Stimulated activated CD4-positive, alpha-beta T cell treated with anti-CD3 and anti-CD28 coated beads, Interleukin-1b, Interleukin-23, amount 100 ng/mL, for 1 hour (primary cell): ENCODE data around the gene NELFB.

Source experiments
- DNase-seq, 2 donors: peaks; one replicate each; pipeline ENCODE4 v3.0.0-alpha.2; 2020; ENCODE audit warnings: low read depth in 2 of 2

The NELFB gene

GRCh38 chr9:137223078-137223970, 31.8 kb upstream of the NELFB start:
- DNase-seq: peak; percentile 98 to 99

GRCh38 chr9:137224830-137225694, 30.1 kb upstream of the NELFB start, which contains the start of gene CYSRT1:
Gene CYSRT1, plus strand, starts transcription at chr9:137225174. Its CDS starts 448 bp downstream, at chr9:137225622.
- DNase-seq: no peak

GRCh38 chr9:137225699-137226331, 29.3 kb upstream of the NELFB start:
- no peak for DNase-seq

GRCh38 chr9:137226338-137227053, 28.6 kb upstream of the NELFB start:
- DNase-seq: no peak

GRCh38 chr9:137227054-137227852, 27.9 kb upstream of the NELFB start, which contains the start of gene RNF224:
Gene RNF224, plus strand, starts transcription at chr9:137227502. Its CDS starts 834 bp downstream, at chr9:137228336.
- peak; percentile 59 to 70 for DNase-seq

- no peak for DNase-seq
Observed at GRCh38 chr9:137227853-137228505, 27.1 kb upstream of the NELFB start.

- no peak for DNase-seq
Observed at GRCh38 chr9:137228506-137228967, 26.6 kb upstream of the NELFB start.

- DNase-seq: no peak
Observed at GRCh38 chr9:137228968-137229896, 25.9 kb upstream of the NELFB start.

GRCh38 chr9:137229903-137230704, 25.0 kb upstream of the NELFB start:
- no peak for DNase-seq

- no peak for DNase-seq
Observed at GRCh38 chr9:137230705-137231371, 24.3 kb upstream of the NELFB start, which contains the start of gene SLC34A3. Gene SLC34A3, plus strand, starts transcription at chr9:137230901. Its CDS starts 802 bp downstream, at chr9:137231703.

GRCh38 chr9:137231372-137232039, 23.6 kb upstream of the NELFB start:
- no peak for DNase-seq

- no peak for DNase-seq
Observed at GRCh38 chr9:137232101-137232500, 23.0 kb upstream of the NELFB start.

- DNase-seq: no peak
Observed at GRCh38 chr9:137232510-137232909, 22.6 kb upstream of the NELFB start.

- DNase-seq: no peak
Observed at GRCh38 chr9:137233143-137233980, 21.8 kb upstream of the NELFB start.

- no peak for DNase-seq
Observed at GRCh38 chr9:137234055-137234697, 21.0 kb upstream of the NELFB start.
